Activated T-cell treated with anti-CD3 and anti-CD28 coated beads for 24 hours (primary cell): ENCODE measurements around the gene PCBP3.
A peak's percentile ranks its signal among the peaks of the same experiment; 100 is the strongest.
"Not testable (repeated sequence)": the region's sequence is repeated elsewhere in the genome, so short reads cannot be mapped to it uniquely, and the experiment has no call there.

Experiments
- DNase-seq: peaks from one replicate; pipeline ENCODE4 v3.0.0-alpha.2; 2020; ENCODE audit warnings: low read depth

PCBP3 gene

DNA sequence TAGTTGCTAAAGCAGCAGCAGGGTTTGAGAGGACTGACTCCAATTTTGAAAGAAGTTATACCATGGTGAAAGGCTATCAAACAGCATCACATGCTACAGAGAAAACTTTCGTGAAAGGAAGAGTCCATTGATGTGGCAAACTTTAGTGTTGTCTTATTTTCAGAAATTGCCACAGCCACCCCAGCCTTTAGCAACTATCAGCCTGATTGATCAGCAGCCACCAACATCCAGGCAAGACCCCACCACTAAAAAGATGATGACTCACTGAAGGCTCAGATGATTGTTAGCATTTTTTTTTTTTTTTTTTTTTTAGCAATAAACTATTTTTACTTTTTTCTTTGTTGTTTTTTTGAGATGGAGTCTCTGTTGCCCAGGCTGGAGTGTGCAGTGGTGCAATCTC, 35.3 kb downstream of the PCBP3 start:
- DNase-seq: not testable (repeated sequence)

GRCh38 chr21:45680215-45680614, 36.7 kb downstream of the PCBP3 start:
- DNase-seq: no peak

- DNase-seq: no peak
These were observed 51.6 kb downstream of the PCBP3 start for GRCh38 chr21:45695086-45695485.

GRCh38 chr21:45698493-45699184, 55.1 kb downstream of the PCBP3 start:
- DNase-seq: peak; percentile 16

- no peak for DNase-seq
These were observed 55.9 kb downstream of the PCBP3 start for GRCh38 chr21:45699251-45699942.

DNA sequence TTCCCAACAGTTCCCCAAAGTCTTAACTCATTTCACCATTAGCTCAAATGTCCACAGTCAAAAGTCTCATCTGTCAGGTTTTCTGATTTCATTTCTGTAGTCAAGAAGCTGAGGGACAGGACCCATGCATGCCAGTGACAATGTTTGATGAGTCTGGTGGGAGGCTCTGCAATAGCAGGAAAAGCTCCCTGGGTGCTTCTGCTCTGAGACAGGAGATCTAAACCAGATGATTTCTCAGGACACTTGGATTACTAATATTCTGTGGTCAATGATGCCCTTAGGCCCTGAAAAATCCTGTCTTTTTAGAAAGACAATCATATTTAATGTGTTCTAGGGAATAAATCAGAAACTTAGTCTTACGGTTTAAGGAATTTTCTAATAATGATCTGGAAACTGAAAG, 56.4 kb downstream of the PCBP3 start:
- DNase-seq: no peak

DNA sequence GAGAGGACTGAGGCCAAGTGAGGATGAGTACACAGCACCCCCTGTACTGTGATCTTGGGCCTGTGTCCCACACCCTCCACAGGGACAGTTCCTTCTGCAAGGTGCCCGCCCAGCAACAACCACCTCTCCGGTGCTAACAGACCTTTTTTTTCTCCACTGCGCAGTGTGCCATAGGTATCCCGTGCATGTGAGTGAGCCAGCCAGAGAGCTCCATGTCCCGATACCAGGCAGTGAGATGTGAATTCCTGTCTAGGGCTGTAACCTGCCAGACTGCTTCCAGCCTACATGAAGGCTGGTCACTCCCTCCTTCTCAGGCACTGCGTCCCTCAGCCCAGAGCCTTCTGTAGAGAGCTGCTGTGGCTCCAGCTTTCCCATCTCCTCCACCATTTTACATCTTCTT, 56.9 kb downstream of the PCBP3 start:
- DNase-seq: no peak

GRCh38 chr21:45704311-45705108, 61.0 kb downstream of the PCBP3 start:
- no peak for DNase-seq

GRCh38 chr21:45706299-45706698, 62.8 kb downstream of the PCBP3 start:
- DNase-seq: no peak

- DNase-seq: no peak
These were observed 65.6 kb downstream of the PCBP3 start for GRCh38 chr21:45709173-45709572.

- DNase-seq: no peak
These were observed 66.3 kb downstream of the PCBP3 start for GRCh38 chr21:45709696-45710268.

DNA sequence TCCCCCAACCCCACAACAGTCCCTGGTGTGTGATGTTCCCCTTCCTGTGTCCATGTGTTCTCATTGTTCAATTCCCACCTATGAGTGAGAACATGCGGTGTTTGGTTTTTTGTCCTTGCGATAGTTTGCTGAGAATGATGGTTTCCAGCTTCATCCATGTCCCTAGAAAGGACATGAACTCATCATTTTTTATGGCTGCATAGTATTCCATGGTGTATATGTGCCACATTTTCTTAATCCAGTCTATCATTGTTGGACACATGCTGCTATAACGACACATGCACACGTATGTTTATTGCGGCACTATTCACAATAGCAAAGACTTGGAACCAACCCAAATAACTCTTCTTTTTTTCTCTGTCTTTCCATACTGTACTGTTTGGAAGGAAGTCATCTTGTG, 66.8 kb downstream of the PCBP3 start:
- not testable (repeated sequence) for DNase-seq

GRCh38 chr21:45713613-45714012, 70.1 kb downstream of the PCBP3 start:
- DNase-seq: no peak

GRCh38 chr21:45715441-45715840, 71.9 kb downstream of the PCBP3 start:
- DNase-seq: no peak

DNA sequence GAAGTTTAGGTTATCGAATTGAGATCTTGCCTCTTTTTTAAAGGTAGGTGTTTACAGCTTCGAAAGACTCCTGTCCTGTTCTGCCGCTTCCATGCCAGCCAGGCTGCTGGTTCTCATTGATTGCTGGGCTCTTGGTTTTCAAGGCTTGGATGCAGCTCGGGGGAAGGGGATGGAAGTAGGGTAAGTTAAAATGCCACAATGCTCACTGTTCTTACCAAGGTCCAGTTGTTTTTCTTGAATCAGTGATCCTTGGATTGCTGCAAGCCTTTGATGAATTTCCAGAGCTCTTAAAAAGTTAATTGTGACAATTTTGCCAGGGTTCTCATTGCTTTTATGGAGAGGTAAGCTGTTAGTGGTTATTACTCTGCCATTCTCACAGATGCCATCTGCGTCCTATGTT, 74.9 kb downstream of the PCBP3 start:
- no peak for DNase-seq

DNA sequence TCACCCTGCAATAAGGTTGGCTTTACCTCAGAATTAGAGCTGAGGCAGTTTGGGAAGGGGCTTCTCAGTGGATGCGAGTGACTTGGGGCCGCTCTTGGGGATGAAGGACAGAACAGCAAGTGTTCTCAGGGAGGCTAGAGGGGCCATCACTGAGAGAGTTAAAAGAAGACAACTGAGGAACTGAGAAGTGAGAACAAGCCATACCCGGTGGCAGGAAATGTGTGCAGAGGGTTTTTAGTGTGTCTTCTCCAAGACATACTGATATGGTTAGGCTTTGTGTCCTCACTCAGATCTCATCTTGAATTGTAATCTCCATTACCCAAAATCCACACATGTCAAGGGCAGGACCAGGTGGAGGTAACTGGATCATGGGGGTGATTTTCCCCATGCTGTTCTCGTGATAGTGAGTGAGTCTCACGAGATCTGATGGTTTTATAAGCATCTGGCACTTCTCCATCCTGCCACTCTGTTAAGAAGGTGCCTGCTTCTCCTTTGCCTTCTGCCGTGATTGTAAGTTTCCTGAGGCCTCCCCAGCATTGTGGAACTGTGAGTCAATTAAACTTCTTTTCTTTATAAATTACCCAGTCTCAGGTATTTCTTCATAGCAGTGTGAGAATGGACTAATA, 75.8 kb downstream of the PCBP3 start:
- no peak for DNase-seq

- DNase-seq: not testable (repeated sequence)
These were observed 76.7 kb downstream of the PCBP3 start for GRCh38 chr21:45720204-45720603.

- no peak for DNase-seq
These were observed 78.1 kb downstream of the PCBP3 start for GRCh38 chr21:45721671-45722070.

GRCh38 chr21:45723049-45723958, 79.8 kb downstream of the PCBP3 start:
- DNase-seq: no peak

- no peak for DNase-seq
These were observed 80.9 kb downstream of the PCBP3 start for GRCh38 chr21:45724345-45724961.
